Stimulated activated CD4-positive, alpha-beta T cell treated with anti-CD3 and anti-CD28 coated beads, Interleukin-15, amount 100 ng/mL, for 24 hours (primary cell): ENCODE results near the gene RBM8A.
A peak's percentile ranks its signal among the peaks of the same experiment; 100 is the strongest.

Source experiments
- DNase-seq: peaks from one replicate; pipeline ENCODE4 v3.0.0-alpha.2; 2020

RBM8A gene

DNA sequence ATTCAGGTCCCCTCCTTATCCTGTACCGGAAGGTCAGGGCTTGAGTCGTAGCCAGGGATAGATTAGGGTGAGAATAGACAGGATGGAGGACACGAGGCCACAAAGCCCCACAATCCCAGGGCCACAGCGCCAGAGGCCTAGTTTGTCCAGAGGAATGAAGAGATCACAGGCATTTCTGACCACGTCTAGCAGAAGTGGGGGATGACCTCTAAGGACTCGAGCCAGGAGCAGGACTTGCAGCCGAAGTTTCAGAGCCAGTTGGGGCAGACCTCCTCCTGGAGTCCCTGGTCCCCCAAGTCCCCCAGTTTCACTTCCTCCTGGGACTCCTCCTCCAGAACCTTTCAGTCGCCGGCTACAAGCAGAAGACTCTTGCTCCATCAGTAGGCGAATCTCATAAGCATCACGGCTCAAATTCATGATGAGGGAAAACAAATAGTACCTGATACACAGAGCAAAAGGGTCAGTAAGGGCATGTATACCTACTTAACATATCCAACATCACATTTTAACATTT, 15.1 kb downstream of the RBM8A start:
- DNase-seq = no peak

DNA sequence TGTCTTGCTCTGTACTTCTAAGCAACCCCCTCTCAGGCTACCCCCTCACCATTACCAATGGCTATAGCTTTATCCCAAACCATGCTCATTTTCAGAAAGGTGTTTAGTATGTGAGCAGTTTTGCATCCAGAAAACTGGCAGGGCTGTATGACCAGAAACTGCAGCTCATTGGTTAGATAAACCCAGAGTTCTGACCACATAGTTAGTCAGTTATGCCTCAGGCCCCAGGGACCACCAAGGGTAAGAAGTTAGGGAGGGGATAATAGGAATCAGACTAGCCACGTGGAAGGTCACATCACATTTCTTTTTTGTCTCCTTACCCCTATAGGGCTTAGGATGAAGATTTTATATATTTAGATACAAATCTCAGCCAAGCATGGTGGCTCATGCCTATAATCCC, 18.6 kb downstream of the RBM8A start:
- no peak for DNase-seq

DNA sequence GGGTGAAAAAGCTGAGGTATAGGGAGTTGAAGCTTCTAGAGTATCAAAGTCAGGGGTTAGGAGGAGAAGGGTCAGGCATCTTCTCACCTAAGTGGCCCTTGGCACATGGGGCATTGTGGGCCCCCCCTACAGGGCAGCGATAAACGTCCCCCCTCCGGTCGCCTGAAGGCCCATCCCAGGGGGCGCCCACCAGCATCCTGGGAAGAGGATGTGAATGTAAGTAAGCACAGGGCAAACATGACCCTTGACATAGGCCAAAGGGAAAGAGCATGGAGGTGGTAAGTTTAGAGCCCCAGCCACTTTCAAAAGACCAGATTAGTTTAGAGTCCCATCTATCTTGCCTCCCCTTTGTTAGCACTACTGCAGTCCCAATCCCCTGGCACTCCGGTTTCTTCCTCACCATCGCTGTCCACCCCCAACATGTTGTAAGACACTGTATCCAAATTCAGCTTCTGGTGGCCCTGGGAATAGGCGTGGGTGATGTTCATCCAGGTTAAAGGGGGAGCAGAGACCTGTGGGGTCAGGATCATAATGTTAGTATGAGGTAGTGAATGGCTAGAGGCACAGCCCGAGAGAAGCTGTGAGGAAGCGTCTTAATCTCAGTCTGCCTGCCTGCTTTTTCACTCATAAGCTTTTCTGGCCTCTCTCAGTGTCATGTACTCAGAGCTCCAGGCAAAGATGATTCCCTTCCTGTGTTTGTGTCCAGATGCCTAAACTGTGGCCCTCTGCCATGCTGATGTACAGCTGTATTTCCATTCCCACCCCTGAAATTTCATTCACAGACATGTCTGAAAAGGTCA, 20.1 kb downstream of the RBM8A start:
- no peak for DNase-seq

DNA sequence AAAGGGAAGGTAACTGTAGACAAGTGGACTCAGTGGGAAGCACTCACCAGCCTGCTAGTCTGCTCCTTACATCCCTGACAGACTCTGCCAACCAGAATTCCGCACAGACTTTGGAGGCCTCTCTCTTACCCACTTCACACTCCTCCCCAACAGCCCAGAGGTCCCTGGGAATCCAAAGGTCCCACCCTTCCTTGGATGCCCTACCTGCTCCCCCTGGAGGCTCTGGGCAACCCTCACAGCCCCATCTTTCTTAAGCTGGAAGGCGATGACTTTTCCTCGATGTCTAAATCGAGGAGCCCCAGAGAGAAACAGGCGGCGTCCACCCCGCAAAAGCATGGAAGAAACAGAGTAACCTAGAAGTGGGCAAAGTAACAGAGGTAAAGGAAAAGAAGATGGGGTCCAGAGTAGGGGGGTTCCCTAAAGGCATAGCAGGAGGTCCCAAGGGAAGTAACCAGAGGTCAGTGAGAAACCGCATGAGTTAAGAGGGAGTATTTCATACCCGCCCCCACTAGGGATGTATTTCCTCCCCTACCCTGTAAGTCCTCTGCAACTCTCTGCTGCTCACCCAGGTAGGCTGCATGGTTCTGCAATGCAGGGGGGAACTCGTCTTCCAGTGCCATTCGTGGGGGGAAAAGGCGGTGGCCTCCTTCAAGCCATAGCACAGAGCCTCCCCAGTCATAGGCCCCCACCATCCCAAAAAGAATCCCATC, 25.8 kb downstream of the RBM8A start:
- DNase-seq = no peak

DNA sequence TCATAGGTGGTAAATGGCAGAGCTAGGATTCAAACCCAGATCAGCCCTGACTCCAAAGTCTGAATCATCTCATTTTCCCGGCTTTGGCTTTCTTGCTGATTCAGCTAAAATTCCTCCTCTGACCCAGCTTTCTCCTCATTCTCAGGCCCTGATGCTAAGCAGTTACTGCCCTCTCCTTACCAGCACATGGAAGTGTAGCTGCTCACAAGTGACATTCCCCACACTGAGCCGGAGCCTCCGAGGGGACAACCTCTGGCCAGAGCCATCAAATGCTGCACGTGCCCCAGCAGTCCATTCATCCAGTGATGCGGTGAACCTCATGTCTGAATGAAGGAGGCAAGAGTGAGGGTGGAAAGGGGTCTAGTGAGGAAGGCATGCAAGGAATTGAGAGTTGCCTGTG, 28.5 kb downstream of the RBM8A start:
- no peak for DNase-seq

DNA sequence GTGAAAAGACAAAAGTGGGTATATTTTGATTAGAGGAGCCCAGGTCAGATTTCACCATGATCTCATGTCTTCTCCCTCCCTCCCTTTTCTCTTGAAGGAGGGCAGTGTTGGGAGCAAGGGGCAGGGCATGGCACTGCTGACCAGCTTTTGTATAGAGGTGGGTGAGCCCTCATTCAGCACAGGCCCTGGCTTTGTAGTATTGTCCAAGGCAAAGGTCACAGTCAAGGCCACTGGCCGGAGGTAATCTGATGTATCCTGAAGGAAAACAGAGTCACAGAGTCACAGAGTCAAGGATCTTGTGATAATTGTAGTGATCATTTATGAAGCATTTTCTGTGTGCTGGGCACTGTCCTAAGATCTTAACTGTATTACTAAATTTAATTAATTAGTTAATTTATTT, 29.3 kb downstream of the RBM8A start:
- no peak for DNase-seq

DNA sequence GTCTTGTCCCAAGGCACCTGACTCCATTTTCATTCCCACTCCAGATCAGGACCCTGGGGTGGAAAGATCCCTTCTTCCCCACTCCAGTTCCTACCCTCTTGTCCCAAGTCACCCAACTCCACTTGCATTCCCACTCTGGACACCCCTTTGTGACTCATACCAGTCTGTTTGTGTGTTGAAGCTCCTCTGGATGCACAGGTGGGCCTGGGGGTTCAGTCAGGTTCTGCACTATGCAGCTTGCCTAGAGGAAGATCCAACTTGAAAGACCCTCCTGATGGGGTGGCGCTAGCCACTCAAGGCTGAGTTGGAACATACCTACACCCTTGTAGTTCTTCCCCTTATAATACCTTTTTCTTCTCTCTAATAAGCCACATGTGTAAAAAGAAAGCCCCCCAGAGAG, 31.8 kb downstream of the RBM8A start:
- DNase-seq = no peak

DNA sequence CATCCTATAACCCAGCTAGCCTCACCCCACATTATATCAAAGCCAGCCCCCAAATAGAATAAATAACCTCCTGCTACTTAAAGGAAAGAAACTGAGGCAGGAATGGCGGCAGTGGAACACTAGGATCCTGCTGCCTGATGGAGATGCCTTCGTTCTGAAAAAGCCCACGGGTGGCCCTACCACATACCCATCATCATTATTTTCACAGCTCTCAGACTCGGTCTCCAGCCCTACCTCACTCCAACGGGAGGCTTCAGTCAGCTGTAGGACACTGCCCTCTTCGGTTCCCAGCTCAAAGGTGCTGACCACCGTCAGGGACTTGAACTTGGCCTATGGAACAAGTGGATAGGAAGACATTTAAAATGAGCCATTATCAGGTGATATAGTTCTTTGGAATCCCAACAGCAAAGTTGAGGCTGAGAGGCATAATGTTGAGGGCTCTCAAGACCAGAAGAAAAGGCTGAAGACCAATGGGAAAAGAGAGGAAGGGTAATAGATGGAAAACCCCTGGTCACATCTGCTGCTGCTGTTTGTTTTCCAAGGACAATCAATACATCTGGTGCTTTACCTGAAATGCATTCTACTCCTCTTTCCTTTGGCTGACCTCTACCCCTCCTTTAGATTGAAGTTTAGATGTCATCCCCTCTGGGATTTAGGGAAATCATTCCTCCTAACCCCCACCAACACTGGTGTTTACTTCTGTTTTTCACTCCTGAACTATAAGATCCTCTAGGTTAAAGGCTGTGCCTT, 33.8 kb downstream of the RBM8A start:
- DNase-seq = no peak

DNA sequence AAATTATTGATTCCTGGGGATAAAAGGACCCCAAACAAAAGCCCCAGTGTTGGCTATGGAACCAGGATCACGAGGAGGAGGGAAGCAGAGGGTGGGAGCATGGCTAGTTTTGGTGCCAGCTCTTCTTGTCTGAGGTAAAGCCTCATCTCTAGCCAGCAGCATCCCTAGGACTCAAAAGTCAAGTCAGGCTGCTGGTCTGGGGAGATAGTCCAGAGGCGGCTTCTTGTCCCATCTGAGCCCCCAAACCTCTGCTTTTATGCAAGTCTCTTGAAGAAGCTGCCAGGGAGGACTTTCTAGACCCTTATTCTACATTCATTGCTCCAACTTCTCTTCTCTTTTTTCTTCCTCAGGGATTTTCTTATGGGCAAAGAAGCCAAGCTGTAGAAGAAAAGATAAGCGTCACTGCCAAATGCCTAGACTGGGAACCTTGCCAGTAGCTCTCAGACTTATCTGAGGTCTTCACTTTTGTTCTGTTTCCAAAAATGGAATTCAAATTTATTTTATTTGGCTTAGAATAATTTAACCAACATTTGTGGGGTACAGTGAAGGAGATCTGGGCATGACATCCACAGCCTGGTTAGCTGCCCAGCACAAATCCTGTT, 34.7 kb downstream of the RBM8A start:
- DNase-seq = no peak

DNA sequence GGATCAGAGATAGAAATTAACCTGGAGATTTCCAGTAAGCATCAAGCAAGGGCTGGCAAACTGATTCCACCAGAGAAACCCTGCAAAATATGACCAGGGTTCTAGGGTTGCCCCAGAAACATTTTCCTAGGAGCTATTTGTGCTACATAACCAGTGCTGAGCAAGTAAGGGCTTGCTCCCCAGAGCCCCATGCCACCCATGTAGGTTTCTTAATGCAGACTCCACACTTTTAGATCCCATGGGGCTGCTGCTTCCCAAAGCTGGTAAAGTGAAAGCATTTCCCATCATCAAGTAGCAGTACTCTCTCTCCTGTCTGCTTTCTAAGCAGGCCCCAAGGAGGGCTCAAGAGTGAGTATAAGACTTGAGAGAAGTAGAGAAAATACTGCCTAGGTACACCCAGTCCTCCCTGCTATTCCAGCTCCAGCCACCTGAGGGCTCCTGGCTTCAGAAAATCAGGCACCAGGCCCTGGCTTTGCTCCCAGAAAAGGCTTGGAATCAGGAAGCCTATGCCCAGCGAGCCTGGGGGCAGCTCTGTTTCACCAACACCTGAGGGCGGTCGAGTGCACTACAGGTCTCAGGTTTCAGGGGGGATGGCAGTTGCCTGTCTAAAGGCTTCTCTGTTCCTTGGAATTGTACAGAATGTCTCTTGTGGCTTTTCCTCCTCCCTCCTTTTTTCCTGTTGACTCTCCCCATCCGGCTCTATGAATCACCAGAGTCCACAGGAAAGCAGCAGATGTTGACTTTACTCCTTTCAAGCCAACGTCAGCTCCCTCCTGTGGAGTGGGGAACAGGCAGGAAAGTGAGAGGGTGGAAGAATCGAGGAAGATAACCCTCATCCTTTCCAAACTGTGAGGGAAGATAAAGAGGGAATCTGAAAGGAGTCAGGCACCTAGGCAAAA, 35.4 kb downstream of the RBM8A start:
- DNase-seq = peak; percentile 71

DNA sequence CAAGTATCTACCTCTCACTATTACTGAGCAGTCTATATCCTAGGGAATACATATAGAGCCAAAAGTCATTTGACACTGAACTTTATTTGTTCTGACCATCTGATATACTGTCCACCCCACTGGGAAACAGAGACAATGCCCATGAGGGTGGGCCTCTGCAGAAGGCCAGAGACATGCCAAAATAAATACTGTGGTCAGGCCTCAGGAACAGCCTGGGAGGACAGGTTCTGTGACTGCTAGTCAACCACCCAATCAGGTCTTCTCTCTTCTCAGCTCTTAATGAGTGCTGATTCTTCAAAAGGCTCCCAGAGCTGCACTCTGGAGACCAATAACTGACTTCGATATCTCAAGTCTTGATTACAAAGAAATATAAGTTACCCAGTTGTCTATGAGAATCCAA, 36.1 kb downstream of the RBM8A start:
- DNase-seq = no peak

DNA sequence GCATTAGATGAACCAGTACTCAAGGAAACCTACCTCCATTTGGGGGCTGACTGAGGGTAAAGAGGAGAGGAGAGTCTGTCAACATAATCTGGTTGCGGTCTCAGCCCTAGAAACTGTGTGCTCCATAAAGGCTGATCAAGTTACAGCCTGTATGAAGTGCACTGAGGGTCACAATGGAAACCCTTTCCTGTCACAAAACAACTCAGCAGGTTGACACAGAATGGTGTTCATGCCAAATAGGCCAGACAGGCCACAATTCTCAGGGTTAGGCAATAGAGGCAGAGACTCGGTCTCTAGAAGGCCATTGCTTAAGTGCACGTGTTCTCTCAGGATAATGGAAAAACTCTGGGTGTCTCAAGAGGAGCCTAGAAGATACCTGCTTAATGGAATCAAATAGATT, 37.6 kb downstream of the RBM8A start:
- DNase-seq = no peak

DNA sequence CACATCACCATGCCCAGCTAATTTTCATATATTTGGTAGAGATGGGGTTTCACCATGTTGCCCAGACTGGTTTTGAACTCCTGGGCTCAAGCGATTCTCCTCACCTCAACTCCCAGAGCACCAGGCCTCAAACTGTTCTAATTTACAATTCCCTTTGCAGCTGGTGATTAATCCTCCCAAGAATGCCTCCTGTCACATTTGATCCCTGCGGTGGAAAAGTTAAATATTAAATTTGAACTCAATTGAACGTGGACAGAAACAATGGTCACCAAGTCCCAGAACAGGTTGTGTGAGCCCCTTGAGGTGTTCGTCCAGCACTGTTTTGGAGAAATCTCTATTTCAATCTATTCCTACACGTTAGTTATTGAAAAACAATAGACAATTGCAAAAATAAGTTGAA, 39.7 kb downstream of the RBM8A start:
- no peak for DNase-seq

DNA sequence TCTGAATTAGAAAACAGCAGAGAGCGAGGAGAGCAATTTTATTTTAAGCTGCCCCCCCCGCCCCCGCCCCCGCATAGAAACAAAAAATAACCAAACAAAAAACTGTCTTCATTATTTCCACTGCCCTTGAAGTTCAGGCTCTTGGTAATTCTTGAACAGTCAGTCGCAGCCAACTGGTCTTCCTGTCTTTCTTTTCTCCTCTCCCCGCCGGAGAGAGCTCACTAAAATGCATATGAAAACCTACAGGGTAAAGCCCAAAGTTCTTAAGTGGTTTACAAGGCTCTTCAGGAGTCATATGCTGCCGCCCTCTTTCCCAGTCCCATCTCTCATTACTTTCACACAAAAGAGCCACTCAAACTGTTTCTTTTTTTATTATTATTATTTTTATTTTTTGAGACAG, 40.5 kb downstream of the RBM8A start:
- no peak for DNase-seq

DNA sequence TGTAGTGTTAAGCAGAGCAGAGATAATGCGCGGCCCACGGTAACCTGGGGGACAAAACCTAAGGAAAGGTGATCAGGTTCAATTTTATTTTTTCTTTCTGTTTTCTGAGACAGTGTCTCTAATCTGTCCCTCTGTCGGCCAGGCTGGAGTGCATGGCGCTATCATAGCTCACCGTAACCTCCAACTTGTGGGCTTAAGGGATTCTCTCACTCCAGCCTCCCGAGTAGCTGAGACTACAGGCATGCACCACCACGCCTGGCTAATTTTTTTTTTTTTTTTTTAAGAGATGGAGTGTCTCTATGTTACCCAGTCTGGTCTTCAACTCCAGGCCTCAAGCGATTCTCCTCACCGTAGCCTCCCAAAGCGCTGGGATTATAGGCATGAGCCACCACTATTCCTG, 40.9 kb downstream of the RBM8A start:
- DNase-seq = no peak

DNA sequence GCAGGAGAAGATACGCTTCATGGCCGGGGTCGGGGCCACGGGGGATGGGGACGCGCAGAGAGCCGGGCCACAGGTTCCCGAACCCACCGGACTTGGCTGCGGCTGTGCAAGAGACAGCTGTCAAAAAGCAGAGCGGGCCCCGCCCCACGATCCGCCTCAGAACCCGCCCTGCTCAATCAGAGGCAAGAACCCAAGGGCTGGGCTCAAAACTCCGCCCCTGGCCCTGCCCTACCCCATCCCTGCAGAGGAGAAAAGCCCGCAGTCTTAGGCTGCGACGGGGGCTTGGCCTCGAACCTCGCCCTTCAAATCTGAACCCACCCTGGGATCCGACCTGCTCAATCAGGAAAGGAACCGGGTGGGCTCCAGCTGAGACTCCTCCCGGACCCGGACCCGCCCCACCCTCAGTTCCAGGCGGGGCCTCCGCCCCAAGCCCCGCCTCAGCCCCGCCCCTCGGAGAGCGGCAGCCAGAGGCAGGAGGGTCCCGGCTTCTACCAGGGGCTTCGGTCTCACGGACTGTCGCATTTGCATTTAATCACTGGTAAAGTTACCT, 41.5 kb downstream of the RBM8A start, which contains the start of gene ANKRD35:
Gene ANKRD35, minus strand, starts transcription at position 129 of the 550 bp plus-strand sequence. Its CDS starts 108 bp downstream, at position 21.
- peak; percentile 95 for DNase-seq

DNA sequence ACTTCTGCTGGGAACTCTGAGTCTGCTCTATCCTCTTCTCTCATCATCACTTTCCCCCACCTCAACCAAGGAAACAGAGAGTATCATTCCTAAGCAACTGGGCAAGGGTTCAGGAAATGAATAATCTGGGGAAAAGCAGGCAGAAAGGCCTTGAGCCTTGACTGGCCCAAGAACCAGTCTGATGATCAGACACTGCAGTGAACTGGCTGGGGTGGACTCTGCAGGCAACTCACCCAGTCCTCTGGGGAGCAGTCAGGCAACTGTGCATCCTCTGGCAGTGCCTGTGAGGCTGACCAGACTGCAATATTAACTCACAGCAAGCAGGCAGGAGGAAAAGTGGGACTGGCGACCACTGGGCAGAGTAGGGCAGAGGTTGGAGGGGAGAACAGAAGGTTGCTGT, 42.6 kb downstream of the RBM8A start:
- DNase-seq = no peak

DNA sequence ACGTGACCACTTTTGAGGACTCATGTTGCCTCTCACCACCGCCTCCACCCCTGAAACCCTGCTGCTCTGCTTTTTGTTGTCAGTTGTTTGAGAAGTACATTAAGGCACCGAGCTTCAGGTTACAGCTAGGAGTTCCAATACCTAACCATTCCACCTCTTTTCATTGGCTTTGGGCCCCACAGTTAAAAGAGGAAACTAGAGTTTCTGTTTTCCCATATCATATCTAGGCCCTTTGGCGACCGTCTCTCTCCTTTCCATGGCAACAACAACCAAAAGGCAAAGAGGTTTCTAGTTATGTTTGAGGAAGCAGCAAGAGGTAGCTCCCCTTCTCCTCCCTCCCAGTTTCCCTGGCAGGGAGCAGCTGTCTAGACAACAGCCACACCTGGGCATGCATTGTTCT, 47.5 kb downstream of the RBM8A start:
- DNase-seq = no peak

DNA sequence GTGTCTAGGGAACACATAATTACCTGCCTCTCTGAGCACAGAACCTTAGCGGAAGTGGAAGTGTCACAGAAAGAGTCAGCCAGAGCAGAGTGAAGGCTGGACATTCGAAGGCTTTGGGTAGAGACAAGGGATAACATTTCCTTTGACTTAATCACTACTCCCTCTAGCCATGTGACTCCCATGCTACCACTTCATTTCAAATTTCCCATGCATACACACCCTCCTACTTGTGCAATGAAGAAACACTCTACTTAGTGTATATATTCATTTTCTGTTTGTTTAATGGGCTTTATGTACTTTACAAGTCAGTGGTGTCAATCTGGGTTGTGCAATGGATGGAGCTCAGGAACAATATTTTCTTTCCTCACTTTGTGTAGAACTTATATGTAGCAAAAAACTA, 48.6 kb downstream of the RBM8A start:
- DNase-seq = no peak

DNA sequence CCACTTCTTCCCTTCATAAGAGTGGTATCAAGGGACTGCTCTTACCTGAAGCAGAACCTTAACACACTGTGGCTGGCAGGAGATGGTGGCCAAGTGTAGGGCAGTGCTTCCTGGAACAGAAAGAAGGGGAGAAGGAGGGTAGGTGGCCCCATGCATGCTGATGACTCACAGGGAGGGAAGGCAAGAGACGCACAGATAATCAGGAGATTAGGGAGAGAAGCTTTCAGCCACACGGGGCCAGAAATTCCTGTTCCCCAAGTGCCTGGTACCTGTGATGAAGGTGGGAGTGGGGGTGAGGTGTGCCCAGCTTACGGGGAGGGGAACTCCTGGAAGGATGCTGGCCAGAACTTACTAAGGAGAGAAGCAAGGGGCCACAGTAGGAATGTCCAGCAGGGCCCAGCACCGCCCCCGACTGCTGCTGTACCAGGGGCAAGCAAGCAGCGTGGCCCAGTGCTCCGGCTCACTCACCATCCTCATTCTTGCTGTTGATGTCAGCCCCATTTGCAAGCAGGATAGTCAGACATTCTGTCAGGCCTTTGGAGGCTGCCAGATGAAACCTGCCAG, 49.3 kb downstream of the RBM8A start:
- DNase-seq = no peak

DNA sequence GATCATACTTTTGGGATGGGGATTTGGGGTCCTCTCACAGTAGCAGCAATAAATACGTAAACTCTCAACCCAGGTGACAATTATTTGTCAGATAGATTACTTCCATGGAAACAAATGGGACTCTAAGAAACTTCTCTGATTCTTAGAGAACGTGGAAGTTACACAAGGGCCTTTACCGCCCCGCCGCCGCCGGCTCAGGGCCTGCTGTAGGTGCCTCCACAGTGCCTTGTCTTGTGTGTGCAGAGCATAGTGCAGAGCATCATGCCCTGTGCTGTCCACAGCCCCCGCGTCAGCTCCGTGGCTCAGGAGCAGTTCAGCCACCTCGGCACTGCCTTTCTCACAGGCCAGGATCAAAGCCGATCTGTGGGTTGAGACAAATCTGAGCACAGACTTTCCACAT, 52.6 kb downstream of the RBM8A start:
- DNase-seq = no peak
